Superior temporal gyrus (tissue), 1 donor: ENCODE measurements around the gene POLR2C.

Source experiments
- DNase-seq: peaks from one replicate; pipeline ENCODE4 v3.0.0-alpha.2; 2016; ENCODE audit errors: extremely low spot score

POLR2C gene

GRCh38 chr16:57502048-57502775 lies 39.7 kb downstream of the POLR2C start:
- DNase-seq = no peak

- DNase-seq = no peak
Measured at GRCh38 chr16:57503366-57503765, 40.9 kb downstream of the POLR2C start.

DNA sequence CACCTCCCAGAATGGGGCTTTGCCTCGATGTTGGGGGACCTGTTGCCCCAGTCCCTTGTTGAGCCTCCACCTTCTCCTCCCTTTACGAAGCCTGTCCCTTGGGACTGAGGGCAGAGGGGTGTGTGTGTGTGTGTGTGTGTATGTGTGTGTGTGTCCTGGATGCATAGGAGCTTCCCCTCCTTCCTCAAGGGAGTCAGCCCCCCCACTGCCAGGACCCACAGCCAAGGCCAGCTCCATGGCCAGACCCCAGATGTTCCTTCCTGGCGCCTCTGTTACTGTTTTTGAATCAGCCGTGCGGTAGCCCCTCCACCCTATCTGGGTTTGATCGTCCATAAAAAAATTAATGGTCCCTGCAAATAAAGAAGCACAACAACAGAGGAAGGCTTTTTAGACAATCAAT lies 41.5 kb downstream of the POLR2C start:
- no peak for DNase-seq

DNA sequence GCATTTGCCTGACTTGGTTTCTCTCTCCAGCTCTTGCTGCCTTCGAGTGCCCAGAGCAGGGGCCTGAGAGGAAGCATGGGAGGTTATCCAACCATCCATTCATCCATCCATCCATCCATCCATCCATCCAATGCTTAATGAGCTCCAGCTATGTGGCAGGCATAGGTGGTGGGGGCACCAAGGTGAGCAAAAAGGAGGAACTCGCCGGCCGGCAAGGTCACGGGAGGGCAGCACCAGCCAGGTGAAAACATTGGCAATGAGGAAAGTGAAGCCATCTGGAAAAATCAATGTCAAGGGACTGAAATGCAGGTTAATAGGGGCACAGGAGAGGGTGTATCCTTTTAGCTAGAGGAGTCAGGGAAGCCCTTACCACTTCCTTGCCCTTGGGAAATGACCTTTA lies 42.0 kb downstream of the POLR2C start:
- DNase-seq = no peak

DNA sequence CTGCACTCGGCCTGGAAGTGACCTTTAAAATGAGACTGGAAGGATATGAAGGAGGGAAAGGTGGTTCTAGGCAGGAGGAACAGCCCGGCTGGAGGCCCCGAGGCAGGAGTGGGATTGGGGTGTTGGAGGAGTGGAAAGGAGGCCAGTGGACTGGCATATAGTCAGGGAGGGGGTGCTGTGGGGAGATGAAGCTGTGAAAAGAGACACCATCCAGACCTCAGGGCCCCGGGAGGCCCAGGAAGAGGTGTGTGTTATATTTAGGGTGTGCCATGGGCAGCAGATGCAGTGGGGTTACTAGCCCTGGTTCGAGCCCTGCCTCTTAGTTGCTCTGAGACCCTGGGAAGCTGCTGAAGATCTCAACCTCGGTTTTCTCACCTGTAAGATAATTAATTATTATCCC lies 42.7 kb downstream of the POLR2C start:
- DNase-seq = no peak

DNA sequence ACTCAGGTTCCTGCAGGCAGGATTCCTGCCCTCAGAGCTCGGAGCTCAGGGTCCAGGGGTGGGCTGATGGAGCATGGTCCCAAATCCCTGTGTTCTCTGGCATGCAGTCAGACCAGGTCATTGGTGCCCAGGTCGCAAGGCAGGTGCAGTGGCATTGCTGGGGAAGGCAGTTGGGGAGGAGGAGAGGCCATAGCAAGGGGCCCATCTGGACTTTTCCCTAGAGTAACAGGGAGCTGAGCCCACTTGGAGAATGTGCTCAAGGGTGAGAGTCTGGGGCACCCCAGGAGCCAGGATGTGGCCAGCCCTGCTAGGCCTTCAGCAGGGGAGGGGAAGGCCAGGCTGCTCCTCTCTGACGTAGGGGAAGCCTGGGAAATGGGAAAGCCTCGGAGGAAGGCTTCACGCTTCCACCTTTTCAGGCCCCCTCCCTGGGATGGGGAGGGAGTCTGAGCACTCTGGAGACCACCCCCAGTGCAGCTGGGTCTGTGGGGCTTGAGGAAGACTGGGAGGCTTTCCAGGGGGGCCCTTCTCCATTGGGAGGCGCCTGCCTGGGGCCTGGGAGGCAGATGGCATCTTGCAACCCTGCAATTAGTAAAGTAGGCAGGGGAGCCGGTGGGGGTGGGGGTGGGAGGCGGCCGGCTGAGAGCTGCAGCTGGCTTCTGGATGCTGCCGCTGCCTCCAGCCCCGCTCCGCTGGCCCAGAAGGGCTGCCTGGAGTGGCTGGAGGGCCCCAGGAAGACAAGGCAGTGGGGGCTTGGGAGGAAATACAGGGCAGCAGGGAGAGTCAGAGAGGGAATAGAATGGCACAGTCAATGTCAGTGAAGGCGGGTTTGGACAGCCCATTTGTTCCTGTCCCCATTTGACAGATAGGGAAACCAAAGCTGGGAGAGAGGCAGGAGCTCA lies 44.9 kb downstream of the POLR2C start:
- DNase-seq = no peak

DNA sequence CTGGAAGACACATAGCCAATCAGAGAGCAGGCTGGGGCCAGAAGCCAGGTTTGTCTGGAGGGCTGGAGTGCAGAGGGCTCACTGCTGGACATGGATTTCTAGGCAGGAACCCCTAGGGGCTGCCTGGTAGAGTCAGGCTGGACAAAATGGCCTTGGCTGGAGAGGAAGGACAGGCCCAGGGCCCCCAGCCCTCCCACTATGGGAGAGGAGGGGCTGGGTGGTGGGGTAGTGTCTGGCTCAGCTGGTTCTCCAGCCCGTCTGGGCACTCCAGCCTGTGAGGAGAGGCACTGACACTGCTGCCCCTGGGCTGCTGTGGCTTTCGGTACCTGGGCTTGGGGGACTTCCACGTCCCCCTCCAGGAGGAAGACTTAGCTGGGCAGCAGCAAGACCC lies 45.6 kb downstream of the POLR2C start:
- DNase-seq = no peak

GRCh38 chr16:57509231-57509923 lies 46.9 kb downstream of the POLR2C start:
- DNase-seq = no peak

DNA sequence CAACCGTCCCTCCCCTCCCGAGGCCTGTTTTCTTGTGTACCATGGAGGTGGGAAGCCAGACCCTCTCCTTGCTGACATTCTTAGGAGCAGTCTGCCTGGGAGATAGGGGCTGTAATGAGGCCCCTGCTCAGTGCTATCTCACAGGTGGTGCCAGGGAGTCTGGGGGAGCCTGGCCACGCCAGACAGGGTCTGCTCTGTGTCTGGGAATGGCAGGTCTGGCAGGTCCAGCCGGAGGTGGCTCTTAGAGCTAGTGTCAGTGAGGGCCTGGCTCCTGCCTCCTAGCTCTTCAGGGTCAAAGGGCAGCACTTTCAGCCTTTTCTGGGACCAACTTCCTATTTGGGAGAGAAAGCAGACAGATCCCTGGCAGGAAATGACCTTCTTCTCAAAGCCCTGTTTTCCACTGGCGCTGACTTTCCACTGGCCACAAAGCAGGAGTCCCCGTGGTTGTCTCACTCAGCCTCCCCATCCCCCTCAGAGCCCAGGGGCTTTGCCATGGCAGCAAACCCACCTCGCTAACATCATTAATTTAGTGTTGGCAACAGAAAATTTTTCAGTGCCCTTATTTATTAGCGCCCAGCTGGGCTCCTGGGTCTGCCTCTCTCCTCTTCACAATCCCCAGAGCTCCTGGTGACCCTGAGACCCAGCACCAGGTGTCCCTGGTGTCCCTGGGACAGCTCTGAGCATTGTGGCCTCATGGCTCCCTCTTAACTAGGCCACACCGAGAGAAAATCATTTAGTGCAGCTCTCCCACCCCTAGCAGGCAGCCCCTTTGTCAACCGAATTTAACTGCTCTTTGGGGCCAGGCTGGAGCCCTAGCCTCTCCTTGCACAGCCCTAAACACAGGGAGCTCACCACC lies 47.8 kb downstream of the POLR2C start:
- no peak for DNase-seq

DNA sequence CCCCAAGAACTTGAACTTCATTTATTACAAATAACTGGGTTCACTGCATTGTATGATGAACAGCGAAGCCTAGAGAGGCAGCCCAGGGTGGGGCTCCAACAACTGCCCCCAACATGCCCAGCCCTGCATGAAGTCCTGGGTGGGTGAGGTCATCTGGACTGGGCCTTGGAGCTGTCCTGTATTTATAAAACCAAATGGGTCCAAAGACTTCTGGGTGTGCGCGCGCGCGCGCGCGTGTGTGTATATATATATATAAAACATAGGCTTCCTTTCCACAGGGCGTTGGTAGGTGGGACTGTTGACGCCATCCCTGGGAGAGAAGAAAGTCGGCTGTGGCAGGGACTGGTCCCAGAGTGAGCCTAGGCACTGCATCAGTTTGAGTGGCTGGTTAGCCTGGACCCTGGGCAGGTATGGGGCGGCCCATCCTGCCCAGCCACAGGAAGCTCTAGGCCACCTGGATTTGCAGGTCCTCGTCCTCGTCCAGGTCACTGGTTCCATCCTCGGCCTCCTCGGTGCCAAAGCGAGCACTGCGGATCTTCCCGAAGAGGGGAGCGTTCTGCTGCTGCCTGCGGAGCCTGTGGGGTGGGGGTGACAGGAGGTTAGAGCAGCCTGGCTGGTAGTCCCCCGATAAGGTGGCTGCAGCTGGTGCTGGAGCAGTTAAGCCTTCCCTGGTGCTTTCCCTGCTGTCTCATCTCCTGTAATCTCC lies 50.0 kb downstream of the POLR2C start:
- DNase-seq = no peak

DNA sequence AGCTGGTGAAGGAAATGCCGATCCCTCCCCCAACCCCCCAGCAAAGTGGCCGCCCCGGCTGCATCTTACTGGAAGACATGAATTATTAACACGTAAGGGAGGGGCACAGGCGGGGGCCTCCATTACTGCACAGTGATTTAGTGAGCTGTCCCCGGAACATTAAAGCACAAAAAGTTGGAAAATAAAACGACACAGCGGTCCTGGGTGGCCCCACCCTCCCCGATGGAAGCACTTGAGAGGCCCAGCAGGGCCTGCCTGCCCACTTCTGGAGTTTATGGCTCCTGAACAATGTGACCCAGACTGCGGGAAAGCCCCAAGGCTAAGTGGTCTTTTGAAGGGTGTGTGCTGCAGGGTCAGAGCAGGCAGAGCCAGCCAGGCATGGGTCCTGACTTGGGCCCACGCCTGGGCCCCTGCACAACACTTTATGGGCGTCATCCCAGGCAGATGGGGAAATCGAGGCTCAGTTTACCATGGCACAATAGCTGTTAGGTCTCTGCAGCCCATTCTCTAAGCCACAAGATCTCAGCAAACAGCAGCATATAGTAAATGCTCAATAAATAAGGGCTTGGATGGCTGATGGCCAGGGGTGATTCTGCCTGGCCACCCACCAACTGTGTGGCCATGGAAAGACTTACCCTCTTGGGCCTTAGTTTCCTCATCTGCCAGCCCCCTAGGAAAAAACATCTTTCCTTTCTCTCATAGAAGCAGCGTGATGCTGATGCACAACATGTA lies 51.1 kb downstream of the POLR2C start:
- no peak for DNase-seq

GRCh38 chr16:57514371-57514770 lies 51.9 kb downstream of the POLR2C start:
- DNase-seq = no peak

DNA sequence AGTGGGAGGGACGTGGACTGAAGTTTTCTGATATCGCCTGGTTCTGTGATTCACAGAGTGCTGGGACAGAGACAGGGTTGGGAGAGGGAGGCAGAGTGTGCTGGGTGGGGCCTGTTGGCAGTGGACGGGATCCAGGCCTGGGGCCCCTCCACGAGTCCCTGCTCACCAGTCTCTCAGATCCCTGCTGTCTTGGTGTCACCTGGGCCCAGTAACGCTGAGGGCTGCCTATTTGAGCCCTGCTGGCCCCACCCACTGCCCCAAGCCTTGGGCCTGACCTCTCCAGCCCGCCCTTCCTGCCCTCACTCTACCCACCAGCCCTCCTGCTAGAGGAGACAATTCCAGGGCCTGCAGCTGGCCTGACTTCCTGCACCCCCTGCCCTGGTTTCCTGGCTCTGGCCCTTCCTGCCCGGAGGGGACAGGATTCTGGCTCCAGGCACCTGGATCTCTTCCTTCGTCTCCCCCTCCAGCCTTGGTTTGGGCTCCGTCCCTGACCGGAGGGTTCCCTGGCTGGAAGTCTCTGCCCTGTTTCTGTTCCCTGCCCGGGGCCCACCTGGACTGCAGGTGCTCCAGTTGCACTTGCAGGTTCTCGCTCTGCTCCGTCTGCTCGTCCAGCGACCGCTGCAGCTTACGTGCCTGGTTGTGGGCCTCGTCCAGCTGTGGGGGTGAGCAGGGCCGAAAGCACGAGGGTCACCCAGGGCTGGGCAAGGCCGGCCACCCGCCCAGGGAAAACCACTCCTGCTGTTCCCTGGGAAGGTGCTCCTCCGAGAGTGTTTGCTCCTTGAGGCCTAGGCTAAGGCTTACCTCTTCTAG lies 52.5 kb downstream of the POLR2C start:
- DNase-seq = no peak

DNA sequence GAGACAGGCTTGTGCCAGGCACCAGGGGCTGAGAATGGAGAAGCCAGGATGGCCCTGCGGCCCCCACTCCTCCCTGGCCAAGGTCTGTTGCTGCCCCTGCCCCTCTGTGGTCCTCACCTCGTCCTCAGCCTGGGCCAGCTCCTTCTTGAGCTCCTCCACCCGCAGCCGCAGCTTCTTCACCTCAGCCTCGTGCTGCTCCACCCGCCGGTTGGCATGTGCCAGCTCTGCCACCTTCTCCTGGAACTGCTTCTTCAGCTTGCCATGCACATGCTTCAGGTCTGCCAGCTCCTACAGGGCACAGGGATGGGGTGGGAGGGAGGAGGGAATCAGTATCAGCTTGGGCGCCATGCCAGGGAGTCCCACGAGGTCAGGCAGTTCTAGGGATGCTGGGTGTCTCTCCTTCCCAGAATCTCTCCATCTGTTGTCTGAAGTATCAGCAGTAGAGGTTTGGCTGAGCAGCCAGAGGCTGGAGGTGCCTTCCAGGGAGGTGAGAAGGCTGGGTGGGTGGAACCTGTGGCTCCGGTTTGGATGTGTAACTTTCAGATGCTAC lies 53.8 kb downstream of the POLR2C start:
- DNase-seq = no peak

- no peak for DNase-seq
Measured at GRCh38 chr16:57516773-57517172, 54.3 kb downstream of the POLR2C start.

- no peak for DNase-seq
Measured at GRCh38 chr16:57517397-57518367, 55.2 kb downstream of the POLR2C start.

- DNase-seq = no peak
Measured at GRCh38 chr16:57518520-57518919, 56.0 kb downstream of the POLR2C start.

DNA sequence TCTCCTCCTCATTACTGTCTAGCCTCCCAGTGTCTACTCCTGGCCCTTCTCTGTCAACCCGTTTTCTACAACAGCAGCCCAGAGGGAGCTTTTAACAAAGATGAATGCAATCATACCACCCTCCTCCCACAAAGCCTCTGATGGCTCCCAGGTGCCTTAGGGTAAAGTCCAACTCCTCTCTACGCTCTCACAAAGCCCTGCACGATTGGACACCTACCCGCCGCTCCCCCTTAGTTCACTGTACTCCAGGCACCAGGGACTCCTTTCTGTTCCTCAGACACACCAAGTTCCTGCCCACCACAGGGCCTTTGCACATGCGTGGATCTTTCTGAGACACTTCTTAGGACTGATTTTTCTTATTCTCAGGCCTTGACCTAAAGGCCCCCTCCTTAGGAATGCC lies 56.4 kb downstream of the POLR2C start:
- DNase-seq = no peak
